Measurements from ENCODE around the gene GPR78. TPM values are rescaled to one million over a fixed set of nuclear protein-coding genes. Genes with fewer than 3 reads are reported as not detected.

The GPR78 gene
- total RNA-seq, 1 donor from 2014 or later, result 0.54 TPM

DNA sequence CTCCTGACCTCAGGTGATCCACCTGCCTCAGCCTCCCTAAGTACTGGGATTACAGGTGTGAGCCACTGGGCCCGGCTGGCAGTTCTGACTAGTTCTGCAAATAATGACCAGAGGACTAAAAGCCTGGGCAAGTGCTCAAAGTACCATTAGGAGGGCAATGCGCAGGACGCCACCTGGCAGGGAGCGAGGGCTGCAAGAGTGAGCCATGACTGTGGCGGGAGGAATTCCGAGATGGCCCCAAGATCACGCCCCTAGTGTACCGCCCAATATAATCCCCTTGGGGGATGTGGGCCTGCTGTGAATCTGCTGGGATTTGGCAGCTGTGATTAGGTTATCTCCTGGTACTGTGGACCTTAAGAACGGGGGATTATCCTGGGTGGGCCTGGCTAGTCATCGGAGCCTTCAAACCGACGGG is 26.2 kb upstream of the GPR78 start:
- TF ChIP-seq, protein P1, sequence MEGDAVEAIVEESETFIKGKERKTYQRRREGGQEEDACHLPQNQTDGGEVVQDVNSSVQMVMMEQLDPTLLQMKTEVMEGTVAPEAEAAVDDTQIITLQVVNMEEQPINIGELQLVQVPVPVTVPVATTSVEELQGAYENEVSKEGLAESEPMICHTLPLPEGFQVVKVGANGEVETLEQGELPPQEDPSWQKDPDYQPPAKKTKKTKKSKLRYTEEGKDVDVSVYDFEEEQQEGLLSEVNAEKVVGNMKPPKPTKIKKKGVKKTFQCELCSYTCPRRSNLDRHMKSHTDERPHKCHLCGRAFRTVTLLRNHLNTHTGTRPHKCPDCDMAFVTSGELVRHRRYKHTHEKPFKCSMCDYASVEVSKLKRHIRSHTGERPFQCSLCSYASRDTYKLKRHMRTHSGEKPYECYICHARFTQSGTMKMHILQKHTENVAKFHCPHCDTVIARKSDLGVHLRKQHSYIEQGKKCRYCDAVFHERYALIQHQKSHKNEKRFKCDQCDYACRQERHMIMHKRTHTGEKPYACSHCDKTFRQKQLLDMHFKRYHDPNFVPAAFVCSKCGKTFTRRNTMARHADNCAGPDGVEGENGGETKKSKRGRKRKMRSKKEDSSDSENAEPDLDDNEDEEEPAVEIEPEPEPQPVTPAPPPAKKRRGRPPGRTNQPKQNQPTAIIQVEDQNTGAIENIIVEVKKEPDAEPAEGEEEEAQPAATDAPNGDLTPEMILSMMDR (IDR thresholded peaks at IDR 0.05), result no peak
- no peak overlapping the region for H3K27ac Mint-ChIP-seq (ENCODE audit: unreplicated experiment)
- H3K4me1 Mint-ChIP-seq (ENCODE audit: unreplicated experiment), result no peaks in the 10 kb centered on the region
- no peak for DNase-seq (ENCODE audit: extremely low spot score, unreplicated experiment)
- no peaks in the 10 kb centered on the region for H3K9me3 Mint-ChIP-seq (ENCODE audit: unreplicated experiment)
- H3K36me3 Mint-ChIP-seq (ENCODE audit: unreplicated experiment), result no peaks in the 10 kb centered on the region
- peaks cover 5% of the 10 kb centered on the region for H3K27me3 Mint-ChIP-seq (ENCODE audit: unreplicated experiment)
- H3K4me3 Mint-ChIP-seq (ENCODE audit: unreplicated experiment), result no peak overlapping the region

DNA sequence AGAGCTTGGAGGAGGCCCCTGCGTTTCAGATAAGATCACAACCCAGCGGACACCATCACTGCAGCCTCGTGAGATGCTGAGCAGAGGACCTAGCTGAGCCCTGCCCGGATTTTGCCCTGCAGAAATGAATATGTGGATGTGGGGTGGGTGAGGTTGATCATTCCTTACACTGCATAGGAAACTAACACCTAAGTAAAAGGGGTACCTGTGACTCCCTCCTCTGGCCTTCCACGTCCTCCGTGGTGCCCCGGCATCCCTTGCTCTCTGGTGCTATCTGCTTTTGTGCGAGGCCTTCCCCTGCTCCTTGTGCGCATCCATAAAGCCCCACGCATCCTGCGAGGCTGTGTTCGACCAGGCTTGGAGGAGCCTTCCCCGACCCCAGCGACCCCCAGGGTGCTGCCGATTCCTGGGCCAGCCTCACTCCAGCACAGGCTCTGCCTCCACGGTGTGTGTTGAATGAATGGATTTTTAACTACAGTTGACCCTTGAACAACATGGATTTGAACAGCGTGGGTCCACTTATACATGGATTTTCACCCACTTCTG is 25.6 kb upstream of the GPR78 start:
- H3K36me3 Mint-ChIP-seq (ENCODE audit: unreplicated experiment), result no peaks in the 10 kb centered on the region
- no peak overlapping the region for H3K4me3 Mint-ChIP-seq (ENCODE audit: unreplicated experiment)
- H3K27ac Mint-ChIP-seq (ENCODE audit: unreplicated experiment), result no peak overlapping the region
- no peaks in the 10 kb centered on the region for H3K9me3 Mint-ChIP-seq (ENCODE audit: unreplicated experiment)
- no peaks in the 10 kb centered on the region for H3K4me1 Mint-ChIP-seq (ENCODE audit: unreplicated experiment)
- peaks cover 5% of the 10 kb centered on the region for H3K27me3 Mint-ChIP-seq (ENCODE audit: unreplicated experiment)
- TF ChIP-seq, protein P1 (IDR thresholded peaks at IDR 0.05), result no peak
- no peak for DNase-seq (ENCODE audit: extremely low spot score, unreplicated experiment)

DNA sequence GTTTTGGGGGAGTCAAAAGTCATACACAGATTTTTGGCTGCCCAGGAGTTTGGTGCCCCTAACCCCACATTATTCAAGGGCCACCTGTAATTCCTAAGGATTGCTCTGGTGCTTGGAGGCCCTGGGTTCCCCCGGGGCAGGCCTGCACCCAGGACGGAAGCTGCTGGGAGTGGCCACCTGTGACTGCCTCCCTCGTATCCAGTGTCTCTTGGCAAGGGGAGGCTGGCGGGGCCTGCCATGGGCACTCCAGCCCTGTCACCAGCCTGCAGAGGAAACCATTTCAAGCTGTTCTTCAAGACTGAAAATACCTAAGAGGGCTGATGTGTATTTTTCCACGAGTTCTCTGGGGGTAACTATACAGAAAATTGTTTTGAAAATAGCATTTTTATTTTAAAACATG is 24.5 kb upstream of the GPR78 start:
- TF ChIP-seq, protein P1 (IDR thresholded peaks at IDR 0.05), result no peak
- Mint-ChIP-seq H3K36me3 (ENCODE audit: unreplicated experiment) (no peaks in the 10 kb centered on the region), H3K27me3 (ENCODE audit: unreplicated experiment) (peaks cover 5% of the 10 kb centered on the region), H3K4me3 (ENCODE audit: unreplicated experiment) (no peak overlapping the region), H3K27ac (ENCODE audit: unreplicated experiment) (peak overlapping the region; percentile 5), H3K4me1 (ENCODE audit: unreplicated experiment) (no peaks in the 10 kb centered on the region), H3K9me3 (ENCODE audit: unreplicated experiment) (no peaks in the 10 kb centered on the region)
- no peak for DNase-seq (ENCODE audit: extremely low spot score, unreplicated experiment)

DNA sequence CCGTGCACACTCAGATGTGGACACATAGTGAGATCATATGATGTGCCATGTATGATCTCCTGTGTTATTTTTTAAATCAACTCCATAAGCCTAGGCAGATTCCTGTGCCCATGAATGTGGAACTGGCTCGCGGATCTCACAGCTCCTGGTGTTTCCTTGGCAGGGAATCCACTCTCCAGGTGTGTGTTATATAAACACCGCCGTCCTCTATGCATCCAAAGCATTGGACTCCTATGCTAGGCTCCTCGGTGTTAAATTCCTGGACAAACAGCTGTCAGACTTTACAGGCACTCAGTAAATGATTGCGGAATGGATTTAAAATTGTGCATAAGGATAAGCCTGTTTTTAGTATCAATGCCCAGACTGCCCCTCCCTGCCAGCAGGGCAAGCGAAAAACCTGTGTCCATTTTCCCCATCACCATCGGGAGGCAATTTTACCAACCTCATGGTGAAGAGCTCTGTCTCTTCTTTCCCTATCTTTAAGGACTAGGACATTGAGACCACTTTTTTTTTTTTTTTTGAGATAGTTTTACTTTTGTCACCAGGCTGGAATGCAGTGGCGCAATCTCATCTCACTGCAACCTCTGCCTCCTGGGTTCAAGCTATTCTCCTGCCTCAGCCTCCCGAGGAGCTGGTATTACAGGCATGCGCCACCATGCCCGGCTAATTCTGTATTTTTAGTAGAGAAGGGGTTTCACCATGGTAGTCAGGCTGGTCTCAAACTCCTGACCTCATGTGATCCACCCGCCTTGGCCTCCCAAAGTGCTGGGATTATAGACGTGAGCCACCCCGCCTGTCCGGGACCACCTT is 23.6 kb upstream of the GPR78 start:
- Mint-ChIP-seq H3K4me1 (ENCODE audit: unreplicated experiment) (no peaks in the 10 kb centered on the region), H3K9me3 (ENCODE audit: unreplicated experiment) (no peaks in the 10 kb centered on the region), H3K4me3 (ENCODE audit: unreplicated experiment) (no peak overlapping the region), H3K36me3 (ENCODE audit: unreplicated experiment) (no peaks in the 10 kb centered on the region), H3K27me3 (ENCODE audit: unreplicated experiment) (peaks cover 5% of the 10 kb centered on the region), H3K27ac (ENCODE audit: unreplicated experiment) (no peak overlapping the region)
- no peak for DNase-seq (ENCODE audit: extremely low spot score, unreplicated experiment)
- TF ChIP-seq, protein P1 (IDR thresholded peaks at IDR 0.05), result no peak

Measured in osteocyte (in vitro differentiated cells).